IMR-90 (cell line): Measurements from ENCODE around the gene FADS6. TPM values are rescaled to one million over a fixed set of nuclear protein-coding genes. Genes with fewer than 3 reads are reported as not detected.

Source experiments
- ATAC-seq: fragments of 200-7000 bp; cut with Tn5 transposase; 2 replicates; pipeline ENCODE4 v1.9.1; 2020; ENCODE audit warnings: low read depth, mild to moderate bottlenecking, moderate library complexity
- BruUV-seq: library from RNA; stranded (reverse); fragments of 400-500 nt; replicated peaks from 2 replicates; lab custom pipeline; 2021; lab: Mats Ljungman, UMichigan
- CTCF ChIA-PET: fragments of 300-600 bp; formaldehyde crosslinking; extraction: SDS; loops from one replicate; lab custom pipeline; 2021; ENCODE audit warnings: antibody characterized with exemption; lab: Yijun Ruan, JAX
- POLR2A ChIA-PET: fragments of 300-600 bp; sonication (Branson Sonifier 250); formaldehyde crosslinking; loops from one replicate; lab custom pipeline; 2022; ENCODE audit warnings: antibody characterized with exemption; ENCODE audit not compliant: unreplicated experiment; lab: Charles Lee
- DNase-seq: peaks from one replicate; pipeline ENCODE4 v3.0.0; 2013
- H2AFZ ChIP-seq: replicated peaks from 2 replicates; pipeline ENCODE3; 2013; ENCODE audit warnings: low read length, mild to moderate bottlenecking; ENCODE audit not compliant: poor library complexity
- H2AK5ac ChIP-seq: 2 replicates; pipeline ENCODE4 v1.6.1; 2013; ENCODE audit warnings: low read depth, low read length, inconsistent platforms
- H2AK9ac ChIP-seq: replicated peaks from 2 replicates; pipeline ENCODE3; 2013; ENCODE audit warnings: mild to moderate bottlenecking, low read depth, low read length, moderate library complexity; ENCODE audit not compliant: poor library complexity
- H2BK120ac ChIP-seq: 2 replicates; pipeline ENCODE4 v1.6.1; 2013; ENCODE audit warnings: low read depth, low read length, inconsistent platforms
- H2BK15ac ChIP-seq: 3 replicates; pipeline ENCODE4 v1.6.1; 2013; ENCODE audit warnings: low read depth, low read length, inconsistent platforms
- H2BK20ac ChIP-seq: 2 replicates; pipeline ENCODE4 v1.6.1; 2013; ENCODE audit warnings: low read depth, mild to moderate bottlenecking, inconsistent platforms, low read length, moderate library complexity
- H2BK5ac ChIP-seq: 2 replicates; pipeline ENCODE4 v1.6.1; 2013; ENCODE audit warnings: mild to moderate bottlenecking, low read depth, low read length, inconsistent platforms; ENCODE audit not compliant: poor library complexity, severe bottlenecking
- H3K14ac ChIP-seq: replicated peaks from 2 replicates; pipeline ENCODE4 v1.6.1; 2013; ENCODE audit warnings: low read depth, low read length, inconsistent platforms
- H3K18ac ChIP-seq: 2 replicates; pipeline ENCODE4 v1.6.1; 2013; ENCODE audit warnings: low read depth, low read length, control low read depth
- H3K23ac ChIP-seq: 2 replicates; pipeline ENCODE4 v1.6.1; 2013; ENCODE audit warnings: low read depth, low read length, inconsistent platforms
- H3K27ac ChIP-seq: 2 replicates; pipeline ENCODE4 v1.5.1; 2013; ENCODE audit warnings: mild to moderate bottlenecking, control low read depth, low read length; ENCODE audit not compliant: insufficient read depth
- H3K27me3 ChIP-seq: 2 replicates; pipeline ENCODE4 v1.6.1; 2013; ENCODE audit warnings: low read length; ENCODE audit not compliant: control insufficient read depth, insufficient read depth
- H3K36me3 ChIP-seq: 2 replicates; pipeline ENCODE4 v1.6.1; 2013; ENCODE audit warnings: low read length, mixed read lengths; ENCODE audit not compliant: control insufficient read depth, insufficient read depth
- H3K4ac ChIP-seq: 2 replicates; pipeline ENCODE4 v1.6.1; 2013; ENCODE audit warnings: low read depth, low read length, inconsistent platforms
- H3K4me1 ChIP-seq: 2 replicates; pipeline ENCODE4 v1.6.1; 2013; ENCODE audit warnings: low read length, mixed read lengths; ENCODE audit not compliant: control insufficient read depth, insufficient read depth
- H3K4me2 ChIP-seq: 2 replicates; pipeline ENCODE4 v1.6.1; 2013; ENCODE audit warnings: low read depth, mild to moderate bottlenecking, control low read depth, low read length, moderate library complexity
- H3K4me3 ChIP-seq: 2 replicates; pipeline ENCODE4 v1.5.1; 2013; ENCODE audit warnings: low read depth, mild to moderate bottlenecking, control low read depth, low read length, moderate library complexity; ENCODE audit not compliant: insufficient read depth
- H3K56ac ChIP-seq: 2 replicates; pipeline ENCODE4 v1.6.1; 2013; ENCODE audit warnings: low read length, inconsistent platforms; ENCODE audit not compliant: insufficient read depth; ENCODE audit errors: extremely low read depth
- H3K79me1 ChIP-seq, 2 experiments: 2 replicates each; pipeline ENCODE4 v1.6.1; 2013; ENCODE audit warnings: low read length in 2 of 2, inconsistent platforms in 1 of 2, low read depth in 1 of 2
- H3K9ac ChIP-seq: 2 replicates; pipeline ENCODE4 v1.6.1; 2013; ENCODE audit warnings: low read depth, low read length, control low read depth
- H3K9me1 ChIP-seq: 2 replicates; pipeline ENCODE4 v1.6.1; 2013; ENCODE audit warnings: low read length, inconsistent platforms; ENCODE audit not compliant: insufficient read depth
- H3K9me3 ChIP-seq: 2 replicates; pipeline ENCODE4 v1.6.1; 2013; ENCODE audit warnings: low read length; ENCODE audit not compliant: control insufficient read depth, insufficient read depth
- H4K20me1 ChIP-seq: 2 replicates; pipeline ENCODE4 v1.6.1; 2013; ENCODE audit warnings: low read length, inconsistent platforms; ENCODE audit not compliant: insufficient read depth
- H4K5ac ChIP-seq: 2 replicates; pipeline ENCODE4 v1.6.1; 2013; ENCODE audit warnings: mild to moderate bottlenecking, low read depth, low read length, control low read depth
- H4K8ac ChIP-seq, 2 experiments: 2 replicates each; pipeline ENCODE4 v1.6.1; 2013; ENCODE audit warnings: low read depth in 2 of 2, low read length in 2 of 2, control low read depth in 1 of 2, inconsistent platforms in 1 of 2
- H4K91ac ChIP-seq: 2 replicates; pipeline ENCODE4 v1.6.1; 2013; ENCODE audit warnings: low read depth, low read length, inconsistent platforms; ENCODE audit not compliant: insufficient read depth
- BHLHE40 ChIP-seq: fragments of 150-350 bp; IDR thresholded peaks from 2 replicates; pipeline ENCODE4 v1.6.1; 2016; ENCODE audit warnings: mild to moderate bottlenecking, low read depth, low read length
- CHD1 ChIP-seq: IDR thresholded peaks from 2 replicates; pipeline ENCODE4 v1.6.1; 2012; ENCODE audit warnings: low read depth, low read length, improper control_type of control experiment
- FOS ChIP-seq: fragments of 150-350 bp; IDR thresholded peaks from 2 replicates; pipeline ENCODE4 v1.6.1; 2016; ENCODE audit warnings: low read depth, low read length
- MAFK ChIP-seq: IDR thresholded peaks from 2 replicates; pipeline ENCODE4 v1.6.1; 2012; ENCODE audit warnings: low read depth, low read length, improper control_type of control experiment
- MXI1 ChIP-seq: IDR thresholded peaks from 2 replicates; pipeline ENCODE4 v1.6.1; 2012; ENCODE audit warnings: low read depth, mild to moderate bottlenecking, low read length, moderate library complexity, borderline replicate concordance
- POLR2A ChIP-seq: IDR thresholded peaks from 2 replicates; pipeline ENCODE4 v1.6.1; 2012; ENCODE audit warnings: mild to moderate bottlenecking, low read depth, low read length
- RAD21 ChIP-seq: IDR thresholded peaks from 2 replicates; pipeline ENCODE4 v1.6.1; 2012; ENCODE audit warnings: low read length, improper control_type of control experiment
- RCOR1 ChIP-seq: IDR thresholded peaks from 2 replicates; pipeline ENCODE4 v1.6.1; 2012; ENCODE audit warnings: mild to moderate bottlenecking, low read length, improper control_type of control experiment; ENCODE audit not compliant: insufficient replicate concordance
- RFX5 ChIP-seq: IDR thresholded peaks from 2 replicates; pipeline ENCODE4 v1.8.0; 2012; ENCODE audit warnings: low read depth, mild to moderate bottlenecking, low read length, moderate library complexity
- SMC3 ChIP-seq: fragments of 150-350 bp; IDR thresholded peaks from 2 replicates; pipeline ENCODE4 v1.6.1; 2016; ENCODE audit warnings: low read depth, mild to moderate bottlenecking, antibody characterized with exemption, low read length, moderate library complexity
- WGBS, 2 experiments: methylation state at CpG; one replicate each; pipeline versions ENCODE4 v1.1.5 to v1.1.7; 2013; ENCODE audit warnings: missing lambda C conversion rate in 2 of 2; ENCODE audit not compliant: insufficient read length in 1 of 2; ENCODE audit errors: extremely low coverage in 2 of 2; 5-methylcytosine and 5-hydroxymethylcytosine counted together
- dilution Hi-C: fragments of 300-500 bp; cut with HindIII; formaldehyde crosslinking; loops from one replicate; pipeline ENCODE4 v1.14.3; 2018; ENCODE audit warnings: low sequenced_read_pairs; ENCODE audit not compliant: unreplicated experiment
- in situ Hi-C: fragments of 300-500 bp; cut with MboI; formaldehyde crosslinking; loops from 3 replicates; pipeline ENCODE4 v1.14.3; 2019; ENCODE audit warnings: low sequenced_read_pairs, inconsistent platforms, mixed read lengths
- intact Hi-C: fragments of 100-400 bp; cut with micrococcal nuclease; formaldehyde crosslinking; loops from 2 replicates; pipeline ENCODE4 v1.10.0; 2022
- polyA plus RNA-seq, 3 experiments: library from polyadenylated mRNA; depleted of rRNA; stranded (reverse); fragments of >200 nt; gene quantifications; 2 replicates each; pipeline ENCODE4 v1.2.3, GENCODE V29; 2012; ENCODE audit warnings: low replicate concordance in 1 of 3
- total RNA-seq: library from RNA; depleted of rRNA; stranded (reverse); fragments of >200 nt; gene quantifications from 2 replicates; pipeline ENCODE4 v1.2.3, GENCODE V29; 2012
- TF ChIP-seq, protein P1 (sequence below): conservative IDR thresholded peaks from 2 replicates; pipeline ENCODE4 v1.5.1; 2012; ENCODE audit warnings: mild to moderate bottlenecking, low read depth, low read length, improper control_type of control experiment
- TF ChIP-seq, protein P2 (sequence below): fragments of 150-350 bp; IDR thresholded peaks from 2 replicates; pipeline ENCODE4 v1.6.1; 2017; ENCODE audit warnings: mild to moderate bottlenecking, antibody characterized with exemption, low read length, low read depth
- TF ChIP-seq, protein P3 (sequence below): fragments of 150-350 bp; IDR thresholded peaks from 2 replicates; pipeline ENCODE4 v1.6.1; 2016; ENCODE audit warnings: low read depth, mild to moderate bottlenecking, low read length, moderate library complexity, borderline replicate concordance

Gene FADS6
- total and polyA plus RNA-seq, 2 of the 4 experiments (the other 2 are of a cell fraction) = not detected

DNA sequence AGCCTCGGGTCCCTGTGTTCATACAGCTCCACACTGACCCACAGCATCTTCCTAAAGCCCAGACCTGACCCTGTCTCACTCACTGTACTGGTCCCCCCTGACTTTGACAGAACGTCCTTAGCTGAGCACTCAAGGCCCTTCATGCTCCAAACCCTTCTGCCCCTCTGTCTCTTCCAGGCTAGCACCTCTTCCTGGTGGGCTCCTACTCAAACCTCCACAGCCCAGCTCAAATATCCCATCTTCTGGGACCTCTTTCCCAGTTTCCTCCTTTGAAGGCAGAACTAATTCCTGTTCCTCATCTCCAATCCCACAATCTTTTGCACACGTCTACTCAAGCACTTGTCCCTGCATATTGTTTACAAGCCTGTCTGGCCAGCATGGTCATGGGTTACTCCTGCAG lies 42.5 kb downstream of the FADS6 start:
- no peak overlapping the region for H3K4me2 ChIP-seq
- no peaks in the 10 kb centered on the region for H3K36me3 ChIP-seq
- DNase-seq (no peak), ATAC-seq (no peak)
- H3K4me3 ChIP-seq = no peak overlapping the region
- no peak overlapping the region for H2AK5ac ChIP-seq
- no peak overlapping the region for H3K14ac ChIP-seq
- no peak for TF ChIP-seq BHLHE40
- no peak for TF ChIP-seq MAFK
- TF ChIP-seq, protein P1, sequence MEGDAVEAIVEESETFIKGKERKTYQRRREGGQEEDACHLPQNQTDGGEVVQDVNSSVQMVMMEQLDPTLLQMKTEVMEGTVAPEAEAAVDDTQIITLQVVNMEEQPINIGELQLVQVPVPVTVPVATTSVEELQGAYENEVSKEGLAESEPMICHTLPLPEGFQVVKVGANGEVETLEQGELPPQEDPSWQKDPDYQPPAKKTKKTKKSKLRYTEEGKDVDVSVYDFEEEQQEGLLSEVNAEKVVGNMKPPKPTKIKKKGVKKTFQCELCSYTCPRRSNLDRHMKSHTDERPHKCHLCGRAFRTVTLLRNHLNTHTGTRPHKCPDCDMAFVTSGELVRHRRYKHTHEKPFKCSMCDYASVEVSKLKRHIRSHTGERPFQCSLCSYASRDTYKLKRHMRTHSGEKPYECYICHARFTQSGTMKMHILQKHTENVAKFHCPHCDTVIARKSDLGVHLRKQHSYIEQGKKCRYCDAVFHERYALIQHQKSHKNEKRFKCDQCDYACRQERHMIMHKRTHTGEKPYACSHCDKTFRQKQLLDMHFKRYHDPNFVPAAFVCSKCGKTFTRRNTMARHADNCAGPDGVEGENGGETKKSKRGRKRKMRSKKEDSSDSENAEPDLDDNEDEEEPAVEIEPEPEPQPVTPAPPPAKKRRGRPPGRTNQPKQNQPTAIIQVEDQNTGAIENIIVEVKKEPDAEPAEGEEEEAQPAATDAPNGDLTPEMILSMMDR = no peak
- TF ChIP-seq SMC3 = no peak
- no peak for TF ChIP-seq RCOR1
- TF ChIP-seq POLR2A = no peak
- no peak for TF ChIP-seq MXI1
- no peak for TF ChIP-seq RFX5
- TF ChIP-seq CHD1 = no peak
- TF ChIP-seq, protein P2, sequence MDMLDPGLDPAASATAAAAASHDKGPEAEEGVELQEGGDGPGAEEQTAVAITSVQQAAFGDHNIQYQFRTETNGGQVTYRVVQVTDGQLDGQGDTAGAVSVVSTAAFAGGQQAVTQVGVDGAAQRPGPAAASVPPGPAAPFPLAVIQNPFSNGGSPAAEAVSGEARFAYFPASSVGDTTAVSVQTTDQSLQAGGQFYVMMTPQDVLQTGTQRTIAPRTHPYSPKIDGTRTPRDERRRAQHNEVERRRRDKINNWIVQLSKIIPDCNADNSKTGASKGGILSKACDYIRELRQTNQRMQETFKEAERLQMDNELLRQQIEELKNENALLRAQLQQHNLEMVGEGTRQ = no peak
- TF ChIP-seq FOS = no peak
- TF ChIP-seq RAD21 = no peak
- TF ChIP-seq, protein P3, sequence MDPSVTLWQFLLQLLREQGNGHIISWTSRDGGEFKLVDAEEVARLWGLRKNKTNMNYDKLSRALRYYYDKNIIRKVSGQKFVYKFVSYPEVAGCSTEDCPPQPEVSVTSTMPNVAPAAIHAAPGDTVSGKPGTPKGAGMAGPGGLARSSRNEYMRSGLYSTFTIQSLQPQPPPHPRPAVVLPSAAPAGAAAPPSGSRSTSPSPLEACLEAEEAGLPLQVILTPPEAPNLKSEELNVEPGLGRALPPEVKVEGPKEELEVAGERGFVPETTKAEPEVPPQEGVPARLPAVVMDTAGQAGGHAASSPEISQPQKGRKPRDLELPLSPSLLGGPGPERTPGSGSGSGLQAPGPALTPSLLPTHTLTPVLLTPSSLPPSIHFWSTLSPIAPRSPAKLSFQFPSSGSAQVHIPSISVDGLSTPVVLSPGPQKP = no peak
- H2BK20ac ChIP-seq = no peak overlapping the region
- POLR2A ChIA-PET = no interaction called here
- no peak overlapping the region for H3K9ac ChIP-seq
- H2AK9ac ChIP-seq = no peak overlapping the region
- H3K4ac ChIP-seq = no peak overlapping the region
- H3K23ac ChIP-seq = no peak overlapping the region
- no peak overlapping the region for H2BK15ac ChIP-seq
- WGBS, 2 experiments = 52% methylated on average over 2 of the region's 3 CpGs; no CpG with 5 or more reads in 1 of the 2 experiments
- dilution Hi-C loops = no loop called here
- H2BK5ac ChIP-seq = no peak overlapping the region
- no peak overlapping the region for H3K27ac ChIP-seq
- H4K91ac ChIP-seq = no peak overlapping the region
- H3K27me3 ChIP-seq = peaks cover 51% of the 10 kb centered on the region
- no peak overlapping the region for H2AFZ ChIP-seq
- intact Hi-C loops = no loop called here
- no peaks in the 10 kb centered on the region for H3K4me1 ChIP-seq
- H3K9me1 ChIP-seq = no peaks in the 10 kb centered on the region
- no peak overlapping the region for H2BK120ac ChIP-seq
- H4K8ac ChIP-seq = no peak overlapping the region
- BruUV-seq = no TSS peak
- in situ Hi-C loops = loop anchor here (25.0 kb wide), 1 partner anchor 639 kb away; the partner anchor contains the start of genes RPL38 and TTYH2
- no peaks in the 10 kb centered on the region for H3K79me1 ChIP-seq
- CTCF ChIA-PET = no interaction called here
- H3K56ac ChIP-seq = no peak overlapping the region
- H3K18ac ChIP-seq = no peak overlapping the region
- no peaks in the 10 kb centered on the region; the same call in 1 of the 2 replicates for H4K20me1 ChIP-seq
- peaks cover 2% of the 10 kb centered on the region; the same call in 1 of the 2 replicates for H3K9me3 ChIP-seq
- H4K5ac ChIP-seq = no peak overlapping the region
